Stimulated activated CD8-positive, alpha-beta memory T cell treated with anti-CD3 and anti-CD28 coated beads, Interleukin-4, amount 100 ng/mL, for 24 hours (primary cell): ENCODE results near the gene GALNT18.

Experiments
- DNase-seq: peaks from one replicate; pipeline ENCODE4 v3.0.0-alpha.2; 2020; ENCODE audit warnings: low read depth

Gene GALNT18

GRCh38 chr11:11531131-11531908, 90.5 kb downstream of the GALNT18 start:
- no peak for DNase-seq

DNA sequence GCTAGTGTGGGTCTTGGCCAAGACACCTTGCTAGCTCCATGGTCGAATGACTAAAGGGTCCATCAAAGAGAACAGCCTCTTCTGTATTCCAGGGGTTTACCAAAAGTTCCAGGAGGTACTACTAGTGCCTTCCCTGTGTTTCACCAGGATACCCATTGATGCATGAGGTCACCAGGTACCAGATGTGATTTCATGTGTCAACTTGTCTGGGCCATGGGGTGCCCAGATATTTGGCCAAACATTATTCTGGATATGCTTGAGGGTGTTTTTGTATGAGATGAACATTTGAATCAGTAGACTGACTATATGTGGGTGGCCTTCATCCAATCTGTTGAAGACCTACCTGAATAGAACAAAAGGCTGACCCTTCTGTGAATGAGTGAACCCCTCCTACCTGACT, 92.8 kb downstream of the GALNT18 start:
- no peak for DNase-seq

DNA sequence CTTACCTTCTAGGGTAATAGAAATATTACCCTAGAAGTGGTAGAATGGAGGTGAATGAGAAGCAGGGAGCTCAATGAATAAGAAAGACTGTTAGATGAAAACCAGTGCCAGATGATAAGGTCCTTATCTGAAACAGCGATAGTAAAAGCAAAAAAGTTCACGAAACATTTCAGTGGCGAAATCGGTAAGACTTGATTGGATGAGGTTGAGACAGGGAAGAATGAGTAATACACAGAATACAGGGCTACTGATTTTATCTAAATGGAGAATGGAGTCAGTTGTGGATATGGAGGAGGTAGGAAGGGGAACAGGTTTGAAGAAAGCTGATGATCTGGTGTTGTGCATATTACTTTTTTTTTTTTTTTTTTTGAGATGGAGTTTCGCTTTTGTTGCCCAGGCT, 96.5 kb downstream of the GALNT18 start:
- no peak for DNase-seq

DNA sequence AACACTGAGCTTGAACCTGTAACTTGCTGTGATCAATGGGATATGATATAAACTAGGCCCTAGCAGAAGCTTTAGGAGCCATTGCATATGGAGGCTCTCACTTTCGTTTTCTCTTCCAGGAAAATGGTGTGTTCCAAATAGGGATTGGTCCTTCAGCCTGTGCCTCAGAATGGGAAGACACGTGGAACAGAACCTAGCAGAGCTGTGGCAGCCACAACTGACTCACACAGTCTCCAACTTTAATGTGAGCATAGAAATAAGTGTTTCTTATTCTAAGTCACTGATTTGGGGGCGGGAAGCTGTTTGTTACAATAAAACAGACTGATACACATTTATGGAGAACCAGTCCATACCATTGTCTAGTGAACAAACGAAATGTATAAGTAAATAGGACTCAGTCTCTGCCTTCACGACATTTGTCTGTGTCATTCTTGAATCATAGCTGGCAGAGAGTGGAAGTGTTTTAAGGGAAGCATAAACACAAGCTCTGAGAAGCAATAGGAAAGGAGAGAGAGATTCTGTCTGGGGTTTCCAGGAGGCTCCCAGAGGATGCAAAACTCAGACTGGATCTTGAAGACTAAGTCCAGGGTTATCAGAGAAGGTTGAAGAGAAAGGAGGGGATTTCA, 97.3 kb downstream of the GALNT18 start:
- DNase-seq, result no peak

DNA sequence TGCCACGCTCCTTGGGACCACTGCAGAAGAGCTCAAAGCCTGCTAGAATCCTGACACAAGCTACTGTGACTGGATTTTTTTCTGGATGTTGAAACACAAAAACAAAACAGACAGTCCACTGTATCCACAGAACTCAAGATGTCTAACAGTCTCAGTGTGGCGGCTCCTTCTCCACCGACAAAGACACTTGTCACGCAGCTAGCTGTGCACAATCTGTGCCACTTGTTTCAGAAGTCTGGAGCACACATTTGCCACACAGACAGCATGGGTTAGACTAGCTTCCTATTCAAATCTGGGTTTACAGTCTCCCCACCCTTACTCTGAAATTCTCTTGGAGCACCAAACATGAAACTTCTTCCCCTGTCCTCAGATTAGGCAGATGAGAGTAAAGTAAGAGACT, 99.2 kb downstream of the GALNT18 start:
- no peak for DNase-seq

GRCh38 chr11:11521306-11522002, 100.4 kb downstream of the GALNT18 start:
- DNase-seq, result no peak

DNA sequence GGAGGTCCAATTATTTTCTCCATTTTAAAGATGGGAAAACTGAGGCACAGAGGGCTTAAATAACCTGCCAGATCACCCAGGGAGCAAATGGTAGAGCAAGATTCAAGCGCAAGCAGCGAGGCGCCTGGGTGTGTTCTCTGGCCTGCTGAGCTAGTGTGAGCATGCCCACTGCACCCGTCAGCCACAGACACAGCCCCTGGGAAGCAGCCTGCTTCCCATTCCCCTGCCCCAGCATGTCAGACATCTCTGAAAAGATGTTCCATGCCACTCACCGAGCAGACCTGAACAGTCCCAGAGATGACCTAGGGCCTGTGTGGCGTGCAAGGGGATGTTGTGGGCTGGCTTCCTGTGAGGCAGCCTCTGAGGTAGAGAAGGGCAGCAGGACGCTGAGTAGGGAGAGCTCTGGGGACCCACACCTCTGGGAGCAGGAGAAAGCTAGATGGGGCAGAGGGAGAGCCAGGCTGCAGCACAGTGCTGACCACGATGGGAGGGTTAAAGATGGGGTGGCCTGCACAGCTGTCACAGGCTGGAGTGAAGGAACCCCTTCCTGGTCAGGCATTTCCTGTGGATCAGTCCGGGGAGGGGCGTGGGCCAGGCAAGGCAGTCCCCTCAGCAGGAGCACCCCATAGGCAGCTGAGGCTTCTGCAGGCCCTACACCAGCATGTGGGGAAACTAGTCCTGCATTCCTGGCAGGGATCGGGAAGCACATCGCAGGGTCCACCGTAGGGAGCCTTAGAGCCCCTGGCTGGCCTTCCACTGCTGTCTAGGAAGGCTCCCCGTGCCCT, 101.4 kb downstream of the GALNT18 start:
- no peak for DNase-seq

GRCh38 chr11:11519184-11519583, 102.6 kb downstream of the GALNT18 start:
- no peak for DNase-seq

GRCh38 chr11:11514246-11514645, 107.6 kb downstream of the GALNT18 start:
- DNase-seq, result no peak

DNA sequence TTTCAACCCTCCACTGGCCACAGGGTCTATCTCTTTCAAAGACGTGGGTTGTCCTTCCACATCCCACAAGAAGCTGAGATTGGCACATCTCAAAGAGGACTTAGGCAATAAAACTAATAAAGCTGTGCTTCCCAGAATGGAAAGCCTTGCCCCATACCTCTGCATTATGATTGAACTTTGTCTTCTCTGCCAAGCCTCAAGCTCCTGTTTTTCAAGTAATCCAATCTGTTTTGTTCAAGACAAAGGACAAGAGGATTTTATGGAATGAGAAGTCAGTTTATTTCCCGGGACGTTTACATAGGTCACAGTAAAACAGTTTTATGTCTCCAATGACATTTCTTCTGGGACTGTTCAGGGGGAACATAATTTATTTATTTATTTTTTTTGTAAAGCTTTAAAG, 108.4 kb downstream of the GALNT18 start:
- DNase-seq, result no peak

GRCh38 chr11:11512929-11513328, 108.9 kb downstream of the GALNT18 start:
- DNase-seq, result no peak

- DNase-seq, result no peak
Observed at GRCh38 chr11:11512502-11512901, 109.3 kb downstream of the GALNT18 start.

DNA sequence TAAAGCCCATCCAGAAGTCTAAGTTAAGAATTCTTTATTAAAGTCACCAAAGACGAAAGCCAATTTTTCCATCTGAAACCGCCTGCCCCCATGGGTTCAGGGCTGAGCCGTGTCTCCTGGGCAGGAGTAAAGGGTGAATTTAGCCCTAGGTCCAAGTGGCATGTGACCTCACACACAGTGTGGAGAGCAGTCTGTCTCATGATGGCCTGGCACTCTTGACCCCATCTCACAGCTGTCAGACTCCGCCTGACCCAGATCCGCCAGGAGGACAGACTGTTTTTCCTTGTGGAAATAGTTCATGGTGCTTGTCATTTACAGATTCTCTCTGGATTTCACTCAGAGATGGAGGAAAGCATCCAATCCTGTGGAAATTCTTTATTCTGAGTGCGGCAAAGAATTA, 109.7 kb downstream of the GALNT18 start:
- DNase-seq, result no peak

GRCh38 chr11:11510939-11511338, 110.9 kb downstream of the GALNT18 start:
- DNase-seq, result no peak

DNA sequence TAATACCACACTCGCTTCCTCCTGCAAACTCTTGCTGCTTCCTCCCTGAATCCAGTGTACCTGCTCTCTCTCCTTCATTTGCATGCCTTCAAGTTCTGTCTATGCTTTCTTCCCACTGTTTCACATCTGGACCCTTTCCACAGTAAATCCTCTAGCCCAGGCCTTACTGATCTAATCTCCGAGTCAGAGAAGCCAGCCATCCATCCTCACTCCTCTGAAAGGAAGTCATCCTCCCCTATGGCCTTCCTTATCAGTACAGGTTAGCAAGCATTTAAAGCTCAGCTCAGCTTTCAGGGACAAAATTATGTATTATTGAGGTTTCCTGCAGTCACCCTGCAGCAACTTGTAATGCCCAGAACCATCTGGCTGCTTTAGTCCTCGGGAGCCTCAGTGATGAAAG, 116.1 kb downstream of the GALNT18 start:
- DNase-seq, result no peak

DNA sequence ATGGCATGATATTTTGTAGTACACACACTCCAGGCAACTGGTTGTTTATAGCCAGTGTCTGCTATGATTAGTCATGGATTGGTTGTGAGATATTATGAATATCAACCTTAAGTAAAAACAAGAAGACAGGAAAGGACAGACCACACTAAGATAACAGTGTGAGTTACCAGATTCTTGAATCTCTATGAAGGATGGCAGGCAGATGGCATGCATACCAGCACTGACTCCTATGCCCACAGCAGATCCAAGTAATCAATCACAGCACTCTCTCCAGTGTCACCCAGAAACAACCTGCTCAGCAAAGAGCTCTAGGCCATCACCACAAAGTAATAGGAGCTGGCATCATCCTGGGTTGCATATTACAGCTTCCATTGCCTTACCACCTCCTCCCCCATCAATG, 116.6 kb downstream of the GALNT18 start:
- DNase-seq, result no peak

- DNase-seq, result no peak
Observed at GRCh38 chr11:11504071-11504470, 117.7 kb downstream of the GALNT18 start.

GRCh38 chr11:11502263-11502861, 119.4 kb downstream of the GALNT18 start:
- DNase-seq, result no peak

DNA sequence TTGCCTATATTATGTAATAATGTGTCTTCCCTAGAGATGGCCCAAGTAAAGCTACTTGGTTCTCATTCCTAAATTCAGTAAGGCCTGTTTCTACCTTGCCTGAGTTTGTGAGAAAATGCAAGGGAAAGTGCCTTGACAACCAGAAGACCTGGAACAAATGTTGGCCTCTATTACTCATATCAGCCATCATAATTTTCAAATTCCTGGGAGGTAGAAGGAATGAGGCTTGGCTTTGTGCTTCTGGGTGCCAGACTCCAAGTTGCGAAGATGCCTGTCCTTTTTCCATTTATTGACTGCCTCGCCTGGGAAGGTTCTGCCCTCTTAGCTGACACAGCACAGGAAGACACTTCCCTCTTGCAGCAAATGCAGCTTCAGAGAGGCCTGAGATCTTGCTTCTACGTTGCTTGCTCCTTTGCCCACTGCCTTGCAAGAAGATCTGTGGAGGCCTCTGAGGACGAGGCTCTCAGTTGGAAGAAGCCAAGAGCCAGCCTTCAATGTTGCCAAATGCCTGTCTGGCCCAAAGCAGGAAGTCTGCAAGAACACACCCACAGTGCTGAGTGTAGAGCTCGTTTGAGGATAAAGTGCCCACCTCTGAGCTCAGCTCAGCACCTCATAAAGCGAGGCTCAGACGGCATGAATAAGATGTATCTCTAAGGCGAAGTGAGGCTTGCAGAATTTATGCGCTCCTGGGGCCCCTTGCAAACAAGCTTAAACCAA, 120.1 kb downstream of the GALNT18 start:
- no peak for DNase-seq

DNA sequence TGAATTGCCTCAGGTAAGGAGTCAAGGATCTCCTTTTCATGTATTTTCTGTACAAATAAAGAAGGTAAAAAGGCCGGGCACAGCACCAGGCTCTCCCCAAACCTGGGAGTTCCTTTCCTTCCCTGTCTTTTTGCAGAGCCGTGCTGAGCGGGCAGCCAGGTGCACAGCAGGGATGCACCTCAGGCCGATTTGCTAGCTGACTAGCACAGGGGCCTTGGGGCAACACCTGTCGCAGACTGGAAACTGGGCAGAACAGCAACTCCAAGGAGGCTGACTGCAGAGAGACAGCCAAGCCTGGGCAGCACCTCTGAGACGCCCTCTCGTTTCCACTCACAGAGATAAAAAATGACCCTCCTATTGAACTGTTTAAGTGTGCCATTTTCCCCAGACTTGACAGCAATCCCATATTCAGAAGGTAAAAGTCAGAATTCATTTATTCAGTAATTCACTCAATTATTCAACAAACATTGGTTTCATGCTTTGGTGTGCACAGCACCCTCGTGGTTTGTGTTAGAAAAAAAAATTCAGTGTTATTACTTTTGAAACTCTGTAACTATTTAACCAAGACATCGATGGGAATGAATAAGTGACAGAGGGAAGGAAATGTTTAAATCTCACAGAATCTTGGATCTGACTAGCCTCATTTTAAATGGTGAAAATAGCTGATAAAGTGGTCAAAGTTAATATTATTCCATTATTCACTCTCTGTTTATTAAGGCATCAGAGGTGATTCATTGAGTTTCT, 120.9 kb downstream of the GALNT18 start:
- no peak for DNase-seq

GRCh38 chr11:11499300-11499699, 122.5 kb downstream of the GALNT18 start:
- DNase-seq, result no peak
